ENCODE results near the gene CSNK1G1. TPM values are rescaled to one million over a fixed set of nuclear protein-coding genes. Genes with fewer than 3 reads are reported as not detected.

Gene CSNK1G1
- polyA plus RNA-seq, 1 donor from 2014 or later: 18.9 TPM

DNA sequence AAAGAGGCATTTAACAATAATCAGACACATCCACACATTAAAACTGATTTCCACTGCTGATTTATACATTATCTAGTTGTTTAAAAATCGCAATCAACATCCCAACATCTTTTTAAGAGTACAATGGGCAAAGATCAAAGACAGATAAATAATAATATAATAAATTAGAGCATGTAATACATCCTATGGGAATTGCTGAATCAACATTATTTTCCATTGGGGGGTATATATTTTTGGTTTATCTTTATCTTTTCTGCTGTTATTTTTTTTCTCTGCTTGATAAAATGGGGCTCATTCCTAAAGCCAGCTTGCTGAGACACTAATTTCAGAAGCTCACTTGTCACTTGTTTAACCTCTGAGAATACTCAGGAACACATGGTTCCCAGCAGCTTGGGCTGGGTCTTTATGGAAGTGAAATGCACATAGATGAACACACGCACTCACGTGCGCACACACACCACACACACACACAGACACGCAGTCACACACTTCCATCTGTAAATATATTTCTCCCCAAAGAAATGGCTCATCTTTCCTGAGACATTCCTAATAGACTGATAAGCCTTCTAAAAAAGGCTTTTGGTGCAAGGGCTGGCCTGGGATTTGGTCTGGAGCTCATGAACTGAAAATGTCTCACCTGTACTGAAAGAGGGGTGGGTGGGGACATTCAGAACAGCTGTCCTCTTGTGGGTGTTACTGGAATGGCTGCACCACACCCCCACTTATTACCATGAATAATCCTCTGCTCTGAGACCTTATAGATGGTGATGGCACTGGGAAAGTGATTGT lies 189.7 kb downstream of the CSNK1G1 start:
- no peaks in the 10 kb centered on the region for H3K27me3 ChIP-seq (ENCODE audit: insufficient read depth, low read depth, low read length)
- no peaks in the 10 kb centered on the region for H3K9me2 ChIP-seq (ENCODE audit: insufficient read depth, low read length)
- no peak overlapping the region for H3K4me3 ChIP-seq (ENCODE audit: low read length)
- no peaks in the 10 kb centered on the region for H3K36me3 ChIP-seq (ENCODE audit: insufficient read depth, low read length)
- no peak overlapping the region for H2AFZ ChIP-seq (ENCODE audit: low read depth, low read length)
- no peak overlapping the region for H3K9ac ChIP-seq (ENCODE audit: low read length)
- no peak overlapping the region for H3K4me2 ChIP-seq (ENCODE audit: low read length)
- peaks cover 10% of the 10 kb centered on the region for H3K79me2 ChIP-seq (replicated peaks; ENCODE audit: insufficient read depth, low read length)
- no peak overlapping the region for H3K27ac ChIP-seq (ENCODE audit: low read length)
- H3K9me3 ChIP-seq (ENCODE audit: low read length): no peaks in the 10 kb centered on the region
- TF ChIP-seq RAD21 (conservative IDR thresholded peaks at IDR 0.05) (no peak), EP300 (conservative IDR thresholded peaks at IDR 0.05; ENCODE audit: poor library complexity, severe bottlenecking) (no peak), MXI1 (conservative IDR thresholded peaks at IDR 0.05; ENCODE audit: poor library complexity, severe bottlenecking) (no peak), TAF1 (IDR thresholded peaks at IDR 0.05; ENCODE audit: low read depth) (no peak), SMC3 (conservative IDR thresholded peaks at IDR 0.05; ENCODE audit: poor library complexity) (no peak), EZH2 (IDR thresholded peaks at IDR 0.05; ENCODE audit: borderline replicate concordance, insufficient read depth, low read length, poor library complexity, severe bottlenecking) (no peak), POLR2AphosphoS5 (IDR thresholded peaks at IDR 0.05) (no peak)
- TF ChIP-seq, protein P1, sequence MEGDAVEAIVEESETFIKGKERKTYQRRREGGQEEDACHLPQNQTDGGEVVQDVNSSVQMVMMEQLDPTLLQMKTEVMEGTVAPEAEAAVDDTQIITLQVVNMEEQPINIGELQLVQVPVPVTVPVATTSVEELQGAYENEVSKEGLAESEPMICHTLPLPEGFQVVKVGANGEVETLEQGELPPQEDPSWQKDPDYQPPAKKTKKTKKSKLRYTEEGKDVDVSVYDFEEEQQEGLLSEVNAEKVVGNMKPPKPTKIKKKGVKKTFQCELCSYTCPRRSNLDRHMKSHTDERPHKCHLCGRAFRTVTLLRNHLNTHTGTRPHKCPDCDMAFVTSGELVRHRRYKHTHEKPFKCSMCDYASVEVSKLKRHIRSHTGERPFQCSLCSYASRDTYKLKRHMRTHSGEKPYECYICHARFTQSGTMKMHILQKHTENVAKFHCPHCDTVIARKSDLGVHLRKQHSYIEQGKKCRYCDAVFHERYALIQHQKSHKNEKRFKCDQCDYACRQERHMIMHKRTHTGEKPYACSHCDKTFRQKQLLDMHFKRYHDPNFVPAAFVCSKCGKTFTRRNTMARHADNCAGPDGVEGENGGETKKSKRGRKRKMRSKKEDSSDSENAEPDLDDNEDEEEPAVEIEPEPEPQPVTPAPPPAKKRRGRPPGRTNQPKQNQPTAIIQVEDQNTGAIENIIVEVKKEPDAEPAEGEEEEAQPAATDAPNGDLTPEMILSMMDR (IDR thresholded peaks at IDR 0.05; ENCODE audit: poor library complexity, severe bottlenecking): no peak
- TF ChIP-seq, protein P2, sequence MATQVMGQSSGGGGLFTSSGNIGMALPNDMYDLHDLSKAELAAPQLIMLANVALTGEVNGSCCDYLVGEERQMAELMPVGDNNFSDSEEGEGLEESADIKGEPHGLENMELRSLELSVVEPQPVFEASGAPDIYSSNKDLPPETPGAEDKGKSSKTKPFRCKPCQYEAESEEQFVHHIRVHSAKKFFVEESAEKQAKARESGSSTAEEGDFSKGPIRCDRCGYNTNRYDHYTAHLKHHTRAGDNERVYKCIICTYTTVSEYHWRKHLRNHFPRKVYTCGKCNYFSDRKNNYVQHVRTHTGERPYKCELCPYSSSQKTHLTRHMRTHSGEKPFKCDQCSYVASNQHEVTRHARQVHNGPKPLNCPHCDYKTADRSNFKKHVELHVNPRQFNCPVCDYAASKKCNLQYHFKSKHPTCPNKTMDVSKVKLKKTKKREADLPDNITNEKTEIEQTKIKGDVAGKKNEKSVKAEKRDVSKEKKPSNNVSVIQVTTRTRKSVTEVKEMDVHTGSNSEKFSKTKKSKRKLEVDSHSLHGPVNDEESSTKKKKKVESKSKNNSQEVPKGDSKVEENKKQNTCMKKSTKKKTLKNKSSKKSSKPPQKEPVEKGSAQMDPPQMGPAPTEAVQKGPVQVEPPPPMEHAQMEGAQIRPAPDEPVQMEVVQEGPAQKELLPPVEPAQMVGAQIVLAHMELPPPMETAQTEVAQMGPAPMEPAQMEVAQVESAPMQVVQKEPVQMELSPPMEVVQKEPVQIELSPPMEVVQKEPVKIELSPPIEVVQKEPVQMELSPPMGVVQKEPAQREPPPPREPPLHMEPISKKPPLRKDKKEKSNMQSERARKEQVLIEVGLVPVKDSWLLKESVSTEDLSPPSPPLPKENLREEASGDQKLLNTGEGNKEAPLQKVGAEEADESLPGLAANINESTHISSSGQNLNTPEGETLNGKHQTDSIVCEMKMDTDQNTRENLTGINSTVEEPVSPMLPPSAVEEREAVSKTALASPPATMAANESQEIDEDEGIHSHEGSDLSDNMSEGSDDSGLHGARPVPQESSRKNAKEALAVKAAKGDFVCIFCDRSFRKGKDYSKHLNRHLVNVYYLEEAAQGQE (IDR thresholded peaks at IDR 0.05; ENCODE audit: borderline replicate concordance): no peak
- no peaks in the 10 kb centered on the region for H4K20me1 ChIP-seq (ENCODE audit: insufficient read depth)
- H3F3A ChIP-seq (ENCODE audit: insufficient read depth, low read length, poor library complexity, severe bottlenecking): no peaks in the 10 kb centered on the region

DNA sequence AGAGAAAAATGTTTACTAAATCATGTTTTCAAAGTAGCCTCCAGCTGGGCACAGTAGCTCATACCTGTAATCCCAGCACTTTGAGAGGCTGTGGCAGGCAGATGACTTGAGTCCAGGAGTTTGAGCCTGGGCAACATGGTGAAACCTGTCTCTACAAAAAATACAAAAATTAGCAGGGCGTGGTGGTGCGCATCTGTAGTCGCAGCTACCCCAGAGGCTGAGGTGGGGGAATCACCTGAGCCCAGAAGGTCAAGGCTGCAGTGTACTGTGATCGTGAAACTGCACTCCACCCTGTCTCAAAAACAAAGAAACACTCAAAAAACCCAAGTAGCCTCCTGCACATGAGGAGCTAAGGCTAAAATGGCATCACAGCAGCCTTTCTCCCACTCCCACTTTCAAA lies 191.5 kb downstream of the CSNK1G1 start:
- no peaks in the 10 kb centered on the region for H4K20me1 ChIP-seq (ENCODE audit: insufficient read depth)
- no peak overlapping the region for H3K4me3 ChIP-seq (ENCODE audit: low read length)
- H2AFZ ChIP-seq (ENCODE audit: low read depth, low read length): no peak overlapping the region
- TF ChIP-seq, protein P2 (IDR thresholded peaks at IDR 0.05; ENCODE audit: borderline replicate concordance): no peak
- TF ChIP-seq, protein P1 (IDR thresholded peaks at IDR 0.05; ENCODE audit: poor library complexity, severe bottlenecking): no peak
- TF ChIP-seq SMC3 (conservative IDR thresholded peaks at IDR 0.05; ENCODE audit: poor library complexity): no peak
- no peak overlapping the region for H3K4me2 ChIP-seq (ENCODE audit: low read length)
- H3K79me2 ChIP-seq (replicated peaks; ENCODE audit: insufficient read depth, low read length): peaks cover 10% of the 10 kb centered on the region
- no peaks in the 10 kb centered on the region for H3K36me3 ChIP-seq (ENCODE audit: insufficient read depth, low read length)
- H3K9me3 ChIP-seq (ENCODE audit: low read length): no peaks in the 10 kb centered on the region
- H3K9ac ChIP-seq (ENCODE audit: low read length): no peak overlapping the region
- H3K27me3 ChIP-seq (ENCODE audit: insufficient read depth, low read depth, low read length): no peaks in the 10 kb centered on the region
- H3K27ac ChIP-seq (ENCODE audit: low read length): no peak overlapping the region
- no peaks in the 10 kb centered on the region for H3K9me2 ChIP-seq (ENCODE audit: insufficient read depth, low read length)
- no peaks in the 10 kb centered on the region for H3F3A ChIP-seq (ENCODE audit: insufficient read depth, low read length, poor library complexity, severe bottlenecking)
